G401.6 (cell line): ENCODE results near the gene GABRQ.

Experiments
- FAIRE-seq: peaks from 2 replicates; lab custom pipeline; 2012; peaks lifted over from hg19 to GRCh38; lab: Jason Lieb, UNC

The GABRQ gene

GRCh38 chrX:152637649-152638442 is at the start of gene GABRQ:
Gene GABRQ (plus strand): TSS chrX:152637895. CDS start chrX:152638203, 308 bp downstream.
- FAIRE-seq = no peak

- FAIRE-seq = no peak
Observed at GRCh38 chrX:152588206-152588605, 49.5 kb upstream of the GABRQ start.

GRCh38 chrX:152600853-152601633 is 36.7 kb upstream of the GABRQ start:
- FAIRE-seq = no peak

- no peak for FAIRE-seq
Observed at GRCh38 chrX:152601848-152602616, 35.7 kb upstream of the GABRQ start.

- no peak for FAIRE-seq
Observed at GRCh38 chrX:152614791-152615190, 22.9 kb upstream of the GABRQ start.

GRCh38 chrX:152619897-152620296 is 17.8 kb upstream of the GABRQ start:
- no peak for FAIRE-seq

GRCh38 chrX:152632445-152633097 is 5.1 kb upstream of the GABRQ start:
- FAIRE-seq = peak; percentile 50

- FAIRE-seq = no peak
Observed at GRCh38 chrX:152635941-152636340, 1.8 kb upstream of the GABRQ start.

- no peak for FAIRE-seq
Observed at GRCh38 chrX:152638443-152638904, 779 bp downstream of the GABRQ start.

- no peak for FAIRE-seq
Observed at GRCh38 chrX:152639426-152639825, 1.7 kb downstream of the GABRQ start.

GRCh38 chrX:152640034-152640818 is 2.5 kb downstream of the GABRQ start:
- no peak for FAIRE-seq

GRCh38 chrX:152641256-152641875 is 3.7 kb downstream of the GABRQ start:
- FAIRE-seq = no peak

- no peak for FAIRE-seq
Observed at GRCh38 chrX:152641996-152642395, 4.3 kb downstream of the GABRQ start.

- no peak for FAIRE-seq
Observed at GRCh38 chrX:152642931-152643564, 5.4 kb downstream of the GABRQ start.

GRCh38 chrX:152646961-152647360 is 9.3 kb downstream of the GABRQ start:
- FAIRE-seq = no peak

- FAIRE-seq = no peak
Observed at GRCh38 chrX:152647978-152648377, 10.3 kb downstream of the GABRQ start.

- FAIRE-seq = no peak
Observed at GRCh38 chrX:152652060-152652459, 14.4 kb downstream of the GABRQ start.

- FAIRE-seq = no peak
Observed at GRCh38 chrX:152652467-152652866, 14.8 kb downstream of the GABRQ start.

- no peak for FAIRE-seq
Observed at GRCh38 chrX:152656087-152656486, 18.4 kb downstream of the GABRQ start.

GRCh38 chrX:152656890-152657289 is 19.2 kb downstream of the GABRQ start:
- no peak for FAIRE-seq
